COLO829 (cell line): Measurements from ENCODE around the gene DPT.
A peak's percentile ranks its signal among the peaks of the same experiment; 100 is the strongest.

Experiments
- DNase-seq: peaks from one replicate; pipeline ENCODE4 v3.0.0; 2012; ENCODE audit warnings: low spot score

Gene DPT

GRCh38 chr1:168698453-168698852 lies 30.6 kb downstream of the DPT start:
- DNase-seq: no peak

GRCh38 chr1:168697356-168698126 lies 31.5 kb downstream of the DPT start:
- DNase-seq: no peak

GRCh38 chr1:168696125-168696760 lies 32.8 kb downstream of the DPT start:
- no peak for DNase-seq

GRCh38 chr1:168693872-168694238 lies 35.2 kb downstream of the DPT start:
- DNase-seq: no peak

- DNase-seq: no peak
Measured at GRCh38 chr1:168693197-168693871, 35.7 kb downstream of the DPT start.

- no peak for DNase-seq
Measured at GRCh38 chr1:168692472-168692871, 36.5 kb downstream of the DPT start.

- no peak for DNase-seq
Measured at GRCh38 chr1:168691541-168691940, 37.5 kb downstream of the DPT start.

- DNase-seq: peak; percentile 28
Measured at GRCh38 chr1:168689726-168690602, 39.0 kb downstream of the DPT start.

GRCh38 chr1:168689327-168689657 lies 39.7 kb downstream of the DPT start:
- DNase-seq: no peak

- no peak for DNase-seq
Measured at GRCh38 chr1:168688644-168689326, 40.2 kb downstream of the DPT start.

- no peak for DNase-seq
Measured at GRCh38 chr1:168687816-168688215, 41.2 kb downstream of the DPT start.

GRCh38 chr1:168686666-168687065 lies 42.3 kb downstream of the DPT start:
- no peak for DNase-seq

GRCh38 chr1:168683871-168684270 lies 45.1 kb downstream of the DPT start:
- DNase-seq: no peak

- no peak for DNase-seq
Measured at GRCh38 chr1:168676861-168677260, 52.1 kb downstream of the DPT start.

- DNase-seq: peak; percentile 69
Measured at GRCh38 chr1:168676029-168676812, 52.8 kb downstream of the DPT start.

- no peak for DNase-seq
Measured at GRCh38 chr1:168673974-168674683, 54.9 kb downstream of the DPT start.

GRCh38 chr1:168672278-168672677 lies 56.7 kb downstream of the DPT start:
- no peak for DNase-seq

GRCh38 chr1:168671782-168672181 lies 57.2 kb downstream of the DPT start:
- no peak for DNase-seq

GRCh38 chr1:168665975-168666374 lies 63.0 kb downstream of the DPT start:
- DNase-seq: no peak

- no peak for DNase-seq
Measured at GRCh38 chr1:168664069-168664834, 64.8 kb downstream of the DPT start.
